ENCODE measurements around the gene KCNK17.
A peak's percentile ranks its signal among the peaks of the same experiment; 100 is the strongest.

KCNK17 gene

GRCh38 chr6:39266375-39266774 is 47.8 kb downstream of the KCNK17 start:
- DNase-seq = peak; percentile 64

- peak; percentile 92 for DNase-seq
Observed at GRCh38 chr6:39263303-39264037, 50.7 kb downstream of the KCNK17 start.

- no peak for DNase-seq
Observed at GRCh38 chr6:39261751-39262150, 52.5 kb downstream of the KCNK17 start.

GRCh38 chr6:39260953-39261352 is 53.3 kb downstream of the KCNK17 start:
- no peak for DNase-seq

- no peak for DNase-seq
Observed at GRCh38 chr6:39260456-39260855, 53.8 kb downstream of the KCNK17 start.

GRCh38 chr6:39256294-39256940 is 57.8 kb downstream of the KCNK17 start:
- no peak for DNase-seq

- DNase-seq = no peak
Observed at GRCh38 chr6:39254999-39255535, 59.2 kb downstream of the KCNK17 start.

GRCh38 chr6:39251406-39251805 is 62.8 kb downstream of the KCNK17 start:
- no peak for DNase-seq

- DNase-seq = no peak
Observed at GRCh38 chr6:39250507-39250906, 63.7 kb downstream of the KCNK17 start.

GRCh38 chr6:39249278-39249677 is 64.9 kb downstream of the KCNK17 start:
- no peak for DNase-seq

Measured in DMS79 treated with DMSO at 0.1 percent for 48 hours (cell line).